B cell (primary cell): ENCODE measurements around the gene MYL6B. TPM values are rescaled to one million over a fixed set of nuclear protein-coding genes. Genes with fewer than 3 reads are reported as not detected.
A peak's percentile ranks its signal among the peaks of the same experiment; 100 is the strongest.

Experiments used
- ATAC-seq: fragments of 200-7000 bp; cut with Tn5 transposase; one replicate; pipeline ENCODE4 v1.10.0; 2021; ENCODE audit warnings: low read depth, mild to moderate bottlenecking, moderate number of reproducible peaks, moderate library complexity
- CTCF ChIA-PET: fragments of 350-600 bp; sonication (Branson Sonifier 250); formaldehyde crosslinking; loops from one replicate; lab custom pipeline; 2021; ENCODE audit warnings: antibody characterized with exemption, inconsistent platforms; lab: Charles Lee
- POLR2A ChIA-PET: fragments of 350-600 bp; sonication (Branson Sonifier 250); formaldehyde crosslinking; loops from one replicate; lab custom pipeline; 2021; ENCODE audit warnings: antibody characterized with exemption; lab: Charles Lee
- DNase-seq: peaks from one replicate; pipeline ENCODE4 v3.0.0; 2013
- H2AFZ ChIP-seq: 2 replicates; pipeline ENCODE4 v1.6.1; 2012; ENCODE audit warnings: mild to moderate bottlenecking, low read depth, low read length; ENCODE audit not compliant: insufficient read depth, poor library complexity, severe bottlenecking
- H3K27ac ChIP-seq, 2 donors: 1 replicate in 1 of 2; 2 replicates in 1 of 2; pipeline ENCODE4 v1.5.1; 2012 to 2013; ENCODE audit warnings: low read length in 2 of 2, mild to moderate bottlenecking in 2 of 2, moderate library complexity in 1 of 2
- H3K27me3 ChIP-seq, 4 experiments: fragments of 200-600 bp in 1 of 4; sonication (generic) in 1 of 4; replicated peaks in 1 of 4; 1 replicate in 2 of 4; 2 replicates in 2 of 4; pipeline versions ENCODE4 v1.6.1 to v1.7.0; 2013 to 2016; ENCODE audit warnings: low read length in 3 of 4, mild to moderate bottlenecking in 2 of 4, mixed read lengths in 1 of 4, moderate library complexity in 1 of 4; ENCODE audit not compliant: insufficient read depth in 4 of 4, control insufficient read depth in 3 of 4; ENCODE audit errors: control extremely low read depth in 1 of 4
- H3K36me3 ChIP-seq, 2 experiments: replicated peaks in 1 of 2; 1 replicate in 1 of 2; 2 replicates in 1 of 2; pipeline versions ENCODE4 v1.6.1 to v1.7.1; 2013; ENCODE audit warnings: low read length in 1 of 2; ENCODE audit not compliant: insufficient read depth in 2 of 2, control insufficient read depth in 1 of 2; ENCODE audit errors: control extremely low read depth in 1 of 2, extremely low read depth in 1 of 2
- H3K4me1 ChIP-seq, 2 donors: fragments of 200-600 bp in 1 of 2; sonication (generic) in 1 of 2; 1 replicate in 1 of 2; 2 replicates in 1 of 2; pipeline versions ENCODE4 v1.5.1 to v1.6.1; 2013 to 2017; ENCODE audit warnings: low read length in 2 of 2; ENCODE audit not compliant: control insufficient read depth in 2 of 2, insufficient read depth in 2 of 2
- H3K4me2 ChIP-seq: replicated peaks from 2 replicates; pipeline ENCODE3; 2012; ENCODE audit warnings: mild to moderate bottlenecking, low read depth, low read length; ENCODE audit not compliant: poor library complexity, severe bottlenecking
- H3K4me3 ChIP-seq, 5 experiments: fragments of 200-600 bp in 1 of 5; sonication (generic) in 1 of 5; 1 replicate in 3 of 5; 2 replicates in 2 of 5; pipeline versions ENCODE4 v1.5.1 to v1.7.0; 2011 to 2016; ENCODE audit warnings: low read length in 4 of 5, mild to moderate bottlenecking in 4 of 5, low read depth in 2 of 5, control low read depth in 1 of 5, moderate library complexity in 1 of 5; ENCODE audit not compliant: insufficient read depth in 1 of 5; ENCODE audit errors: control extremely low read depth in 1 of 5, extremely low read depth in 1 of 5
- H3K79me2 ChIP-seq: fragments of 200-600 bp; sonication (generic); one replicate; pipeline ENCODE4 v1.6.0; 2016; ENCODE audit warnings: low read length; ENCODE audit not compliant: control insufficient read depth, insufficient read depth
- H3K9ac ChIP-seq: fragments of 200-600 bp; sonication (generic); 2 replicates; pipeline ENCODE4 v1.6.1; 2017; ENCODE audit warnings: mild to moderate bottlenecking, low read length, moderate library complexity
- H3K9me3 ChIP-seq, 3 donors: one replicate each; pipeline versions ENCODE4 v1.6.1 to v1.7.1; 2013; ENCODE audit warnings: low read length in 2 of 3; ENCODE audit not compliant: control insufficient read depth in 2 of 3, insufficient read depth in 1 of 3; ENCODE audit errors: control extremely low read depth in 1 of 3
- H4K20me1 ChIP-seq: 2 replicates; pipeline ENCODE4 v1.6.0; 2012; ENCODE audit warnings: mild to moderate bottlenecking, low read length; ENCODE audit not compliant: insufficient read depth, control insufficient read depth, poor library complexity, severe bottlenecking
- H3K27ac Mint-ChIP-seq: one replicate; pipeline ENCODE4 v1.8.0; 2021; ENCODE audit warnings: mixed read lengths
- H3K27me3 Mint-ChIP-seq: one replicate; pipeline ENCODE4 v1.8.0; 2021; ENCODE audit warnings: mixed read lengths
- H3K4me1 Mint-ChIP-seq: one replicate; pipeline ENCODE4 v1.8.0; 2021; ENCODE audit warnings: mixed read lengths
- H3K4me3 Mint-ChIP-seq: one replicate; pipeline ENCODE4 v1.8.0; 2021; ENCODE audit warnings: mixed read lengths
- H3K9me3 Mint-ChIP-seq: one replicate; pipeline ENCODE4 v1.8.0; 2022; ENCODE audit warnings: mixed read lengths; ENCODE audit not compliant: insufficient read depth
- EZH2 ChIP-seq: IDR thresholded peaks from 2 replicates; pipeline ENCODE4 v1.6.1; 2012; ENCODE audit warnings: borderline replicate concordance, low read depth, mild to moderate bottlenecking, moderate library complexity, low read length; ENCODE audit not compliant: insufficient read depth, poor library complexity, severe bottlenecking
- WGBS: methylation state at CpG from one replicate; pipeline ENCODE4 v1.1.5; 2013; ENCODE audit warnings: missing lambda C conversion rate; ENCODE audit not compliant: insufficient coverage; 5-methylcytosine and 5-hydroxymethylcytosine counted together
- intact Hi-C: fragments of 100-400 bp; cut with micrococcal nuclease; formaldehyde crosslinking; loops from one replicate; pipeline ENCODE4 v1.10.0; 2022
- polyA plus RNA-seq: library from polyadenylated mRNA; depleted of rRNA; stranded (reverse); fragments of >200 nt; gene quantifications from 2 replicates; pipeline ENCODE4 v1.2.3, GENCODE V29; 2012
- total RNA-seq, 2 donors: library from RNA; stranded (reverse); fragments of 120-200 nt in 1 of 2; gene quantifications; 1 replicate in 1 of 2; 2 replicates in 1 of 2; pipeline versions ENCODE4 v1.2.3 to v1.2.4, GENCODE V29; 2013 to 2022
- TF ChIP-seq, protein P1 (sequence below): fragments of 200-600 bp; IDR thresholded peaks from one replicate; pipeline ENCODE4 v1.8.0; 2022; ENCODE audit warnings: antibody characterized with exemption, mild to moderate bottlenecking

Gene MYL6B
- total and polyA plus RNA-seq, 2 donors (not counting 1 experiment from before 2014, with no cell fraction given): 25.7 to 27.8 TPM

DNA sequence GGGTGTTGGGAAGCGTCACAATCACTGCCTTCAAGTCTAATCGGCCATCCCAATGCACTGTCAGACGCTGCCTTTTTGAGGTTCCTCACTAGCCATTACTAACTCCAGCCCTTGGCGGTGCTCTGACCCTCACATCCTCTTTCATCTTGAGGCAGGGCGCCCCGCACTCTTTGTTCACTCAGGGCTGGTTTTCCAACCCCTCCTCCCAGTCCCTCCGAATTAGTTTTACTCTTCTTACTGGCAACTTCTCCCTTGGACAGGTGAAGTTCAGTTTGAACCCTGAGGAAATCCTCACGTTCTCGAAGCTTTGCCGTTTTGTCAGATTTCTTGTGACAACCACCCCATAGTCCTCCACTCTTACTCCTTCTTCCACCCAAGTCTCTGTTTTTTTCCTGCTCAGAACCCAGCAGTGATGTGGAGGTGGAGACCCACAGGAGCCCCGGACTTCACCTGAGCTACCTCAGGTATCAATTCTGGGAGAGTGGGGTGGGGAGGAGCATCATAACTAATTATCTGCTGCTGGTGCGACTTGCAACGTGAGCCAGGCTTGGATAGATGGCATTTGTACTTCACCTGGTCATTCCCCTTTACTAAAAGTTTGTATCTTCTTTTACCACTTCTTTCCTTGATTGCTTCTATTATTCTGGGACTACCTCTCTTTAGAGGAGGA lies 33.6 kb upstream of the MYL6B start:
- H3K4me3 ChIP-seq: peak overlapping the region; percentile 66 to 97 (median 75)
- H3K79me2 ChIP-seq: peaks cover 55% of the 10 kb centered on the region
- peak overlapping the region; percentile 99 for H3K27ac Mint-ChIP-seq
- under 1% methylated on average over 7 of the region's 13 CpGs for WGBS
- no peaks in the 10 kb centered on the region for H3K27me3 ChIP-seq
- H3K4me1 ChIP-seq: peaks cover 17 to 30% of the 10 kb centered on the region in 2 donors
- peaks cover 38% of the 10 kb centered on the region for H3K4me1 Mint-ChIP-seq
- ChIA-PET POLR2A (interaction anchor here (0.6 to 4.4 kb wide), 15 partner anchors 9 to 381 kb away, joined by 3 to 49 read pairs (median 6); partner anchors contain the start of genes ANKRD52, ESYT1, MYL6 and MYL6B), CTCF (interaction anchor here (0.6 to 13.8 kb wide), 40 partner anchors 9 to 992 kb away, joined by 3 to 247 read pairs (median 4); partner anchors contain the start of genes ANKRD52, CNPY2, ERBB3 and ESYT1)
- H3K4me3 Mint-ChIP-seq: peak overlapping the region; percentile 99
- H3K36me3 ChIP-seq: peaks cover 0 to 31% of the 10 kb centered on the region in 2 experiments
- no peak for TF ChIP-seq EZH2
- TF ChIP-seq, protein P1, sequence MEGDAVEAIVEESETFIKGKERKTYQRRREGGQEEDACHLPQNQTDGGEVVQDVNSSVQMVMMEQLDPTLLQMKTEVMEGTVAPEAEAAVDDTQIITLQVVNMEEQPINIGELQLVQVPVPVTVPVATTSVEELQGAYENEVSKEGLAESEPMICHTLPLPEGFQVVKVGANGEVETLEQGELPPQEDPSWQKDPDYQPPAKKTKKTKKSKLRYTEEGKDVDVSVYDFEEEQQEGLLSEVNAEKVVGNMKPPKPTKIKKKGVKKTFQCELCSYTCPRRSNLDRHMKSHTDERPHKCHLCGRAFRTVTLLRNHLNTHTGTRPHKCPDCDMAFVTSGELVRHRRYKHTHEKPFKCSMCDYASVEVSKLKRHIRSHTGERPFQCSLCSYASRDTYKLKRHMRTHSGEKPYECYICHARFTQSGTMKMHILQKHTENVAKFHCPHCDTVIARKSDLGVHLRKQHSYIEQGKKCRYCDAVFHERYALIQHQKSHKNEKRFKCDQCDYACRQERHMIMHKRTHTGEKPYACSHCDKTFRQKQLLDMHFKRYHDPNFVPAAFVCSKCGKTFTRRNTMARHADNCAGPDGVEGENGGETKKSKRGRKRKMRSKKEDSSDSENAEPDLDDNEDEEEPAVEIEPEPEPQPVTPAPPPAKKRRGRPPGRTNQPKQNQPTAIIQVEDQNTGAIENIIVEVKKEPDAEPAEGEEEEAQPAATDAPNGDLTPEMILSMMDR: no peak
- peak overlapping the region; percentile 79 for H3K9ac ChIP-seq
- intact Hi-C loops: loop anchor here (1.0 to 5.0 kb wide), 20 partner anchors 7 to 1633 kb away; partner anchors contain the start of genes ANKRD52, CDK4, COQ10A and CS
- peak overlapping the region; percentile 85 for H3K4me2 ChIP-seq
- no peaks in the 10 kb centered on the region for H3K9me3 ChIP-seq
- H3K27ac ChIP-seq: peak overlapping the region; percentile 85 to 94
- ATAC-seq: no peak
- no peaks in the 10 kb centered on the region for H3K27me3 Mint-ChIP-seq
- H2AFZ ChIP-seq: peak overlapping the region; percentile 79
- peaks cover 4% of the 10 kb centered on the region for H4K20me1 ChIP-seq
- H3K9me3 Mint-ChIP-seq: no peaks in the 10 kb centered on the region
- no peak for DNase-seq
